ENCODE results near the gene SLC25A24. TPM values are rescaled to one million over a fixed set of nuclear protein-coding genes. Genes with fewer than 3 reads are reported as not detected.

The SLC25A24 gene
- total RNA-seq, 1 donor from 2014 or later, result 46.9 TPM

DNA sequence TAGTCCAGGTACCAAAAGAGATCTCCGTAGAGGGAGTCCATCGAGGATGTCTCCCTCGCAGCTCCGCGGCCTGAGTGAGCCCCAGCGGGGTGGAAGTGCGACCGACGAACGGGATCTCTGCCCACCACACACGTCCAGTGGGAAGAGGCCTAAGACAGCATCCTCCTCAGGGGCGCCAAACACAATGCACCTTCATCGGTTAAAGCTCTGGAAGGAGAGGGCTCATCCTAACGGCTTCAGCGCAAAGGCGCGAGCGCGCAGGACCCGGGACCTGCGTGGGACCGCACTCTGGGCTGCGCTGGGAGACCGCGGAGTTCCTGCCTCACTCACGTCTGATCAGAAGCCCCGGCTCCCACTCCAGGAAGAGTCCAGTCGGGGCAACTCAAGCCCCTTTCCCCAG, 7.6 kb downstream of the SLC25A24 start:
- DNase-seq (ENCODE audit: low spot score, unreplicated experiment), result no peak
- H3K27ac Mint-ChIP-seq, result no peak overlapping the region
- TF ChIP-seq, protein P1, sequence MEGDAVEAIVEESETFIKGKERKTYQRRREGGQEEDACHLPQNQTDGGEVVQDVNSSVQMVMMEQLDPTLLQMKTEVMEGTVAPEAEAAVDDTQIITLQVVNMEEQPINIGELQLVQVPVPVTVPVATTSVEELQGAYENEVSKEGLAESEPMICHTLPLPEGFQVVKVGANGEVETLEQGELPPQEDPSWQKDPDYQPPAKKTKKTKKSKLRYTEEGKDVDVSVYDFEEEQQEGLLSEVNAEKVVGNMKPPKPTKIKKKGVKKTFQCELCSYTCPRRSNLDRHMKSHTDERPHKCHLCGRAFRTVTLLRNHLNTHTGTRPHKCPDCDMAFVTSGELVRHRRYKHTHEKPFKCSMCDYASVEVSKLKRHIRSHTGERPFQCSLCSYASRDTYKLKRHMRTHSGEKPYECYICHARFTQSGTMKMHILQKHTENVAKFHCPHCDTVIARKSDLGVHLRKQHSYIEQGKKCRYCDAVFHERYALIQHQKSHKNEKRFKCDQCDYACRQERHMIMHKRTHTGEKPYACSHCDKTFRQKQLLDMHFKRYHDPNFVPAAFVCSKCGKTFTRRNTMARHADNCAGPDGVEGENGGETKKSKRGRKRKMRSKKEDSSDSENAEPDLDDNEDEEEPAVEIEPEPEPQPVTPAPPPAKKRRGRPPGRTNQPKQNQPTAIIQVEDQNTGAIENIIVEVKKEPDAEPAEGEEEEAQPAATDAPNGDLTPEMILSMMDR (IDR thresholded peaks at IDR 0.05; ENCODE audit: unreplicated experiment), result no peak
- H3K27me3 Mint-ChIP-seq, result no peaks in the 10 kb centered on the region
- peaks cover 75% of the 10 kb centered on the region for H3K36me3 Mint-ChIP-seq (ENCODE audit: insufficient read depth)
- H3K4me1 Mint-ChIP-seq (ENCODE audit: low read depth), result no peaks in the 10 kb centered on the region
- H3K9me3 Mint-ChIP-seq (ENCODE audit: low read depth), result peaks cover 26% of the 10 kb centered on the region
- H3K4me3 Mint-ChIP-seq (ENCODE audit: low read depth), result no peak overlapping the region

DNA sequence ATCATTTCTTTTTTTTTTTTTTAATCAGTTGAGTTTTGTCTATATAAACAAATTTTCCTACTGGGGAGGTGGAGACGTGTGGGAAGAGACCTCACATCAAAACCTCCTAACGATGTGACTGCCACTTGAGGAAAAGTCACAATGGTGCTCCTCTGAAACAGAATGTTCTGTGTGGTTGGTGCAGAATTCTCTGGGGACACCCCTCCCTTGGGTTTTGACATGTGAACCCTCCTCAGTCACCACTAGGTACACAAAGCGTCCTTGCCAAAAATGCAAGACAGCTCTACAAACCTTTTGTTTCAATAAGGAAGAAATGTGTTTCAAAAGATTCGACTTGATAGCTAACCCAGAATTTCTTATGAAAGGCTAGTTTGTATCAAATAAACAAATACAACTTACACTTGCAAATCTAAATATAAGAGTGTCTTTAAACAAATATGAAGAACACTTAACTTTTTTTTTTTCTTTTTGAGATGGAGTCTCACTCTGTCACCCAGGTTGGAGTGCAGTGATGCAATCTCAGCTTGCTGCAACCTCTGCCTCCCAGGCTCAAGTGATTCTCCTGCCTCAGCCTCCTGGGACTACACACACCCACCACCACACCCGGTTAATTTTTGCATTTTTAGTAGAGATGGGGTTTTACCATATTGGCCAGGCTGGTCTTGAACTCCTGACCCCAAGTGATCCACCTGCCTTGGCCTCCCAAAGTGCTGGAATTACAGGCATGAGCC, 9.3 kb downstream of the SLC25A24 start:
- peaks cover 72% of the 10 kb centered on the region for H3K36me3 Mint-ChIP-seq (ENCODE audit: insufficient read depth)
- no peaks in the 10 kb centered on the region for H3K4me1 Mint-ChIP-seq (ENCODE audit: low read depth)
- H3K27ac Mint-ChIP-seq, result no peak overlapping the region
- TF ChIP-seq, protein P1 (IDR thresholded peaks at IDR 0.05; ENCODE audit: unreplicated experiment), result no peak
- H3K9me3 Mint-ChIP-seq (ENCODE audit: low read depth), result peaks cover 26% of the 10 kb centered on the region
- no peaks in the 10 kb centered on the region for H3K27me3 Mint-ChIP-seq
- H3K4me3 Mint-ChIP-seq (ENCODE audit: low read depth), result no peak overlapping the region
- DNase-seq (ENCODE audit: low spot score, unreplicated experiment), result no peak

DNA sequence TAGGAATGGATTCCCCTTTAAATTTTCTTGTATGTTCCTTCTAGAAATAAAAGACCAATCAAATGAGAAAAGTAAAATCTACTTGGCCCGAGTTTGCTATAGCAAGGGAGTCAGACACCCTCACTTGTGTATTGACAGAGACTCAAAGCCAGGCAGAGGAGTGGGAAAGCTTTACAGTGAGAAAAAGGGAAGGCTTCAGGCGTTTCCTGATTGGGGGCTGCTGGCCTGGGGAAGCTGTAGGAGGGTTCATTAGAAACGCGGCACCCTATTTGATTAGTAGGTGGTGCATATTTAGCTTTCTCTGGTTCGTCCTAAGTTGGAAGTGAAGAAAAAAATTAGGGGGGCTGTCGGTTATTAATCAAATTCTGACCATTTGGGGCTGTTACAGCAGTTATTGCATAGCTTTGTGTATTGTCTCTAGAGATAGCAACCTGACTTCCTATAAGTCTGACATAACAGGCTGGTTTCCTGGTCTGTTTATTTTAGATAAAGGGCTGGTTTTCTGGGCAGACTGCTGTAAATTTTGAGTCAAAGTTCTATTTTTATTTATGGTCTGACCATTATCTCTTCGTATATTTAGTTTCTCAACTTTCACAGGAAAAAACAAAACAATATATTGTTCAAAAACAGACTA, 10.0 kb downstream of the SLC25A24 start:
- DNase-seq (ENCODE audit: low spot score, unreplicated experiment), result no peak
- Mint-ChIP-seq H3K27me3 (no peaks in the 10 kb centered on the region), H3K27ac (no peak overlapping the region), H3K36me3 (ENCODE audit: insufficient read depth) (peaks cover 73% of the 10 kb centered on the region), H3K4me3 (ENCODE audit: low read depth) (no peak overlapping the region), H3K9me3 (ENCODE audit: low read depth) (peaks cover 24% of the 10 kb centered on the region), H3K4me1 (ENCODE audit: low read depth) (no peaks in the 10 kb centered on the region)
- TF ChIP-seq, protein P1 (IDR thresholded peaks at IDR 0.05; ENCODE audit: unreplicated experiment), result no peak

DNA sequence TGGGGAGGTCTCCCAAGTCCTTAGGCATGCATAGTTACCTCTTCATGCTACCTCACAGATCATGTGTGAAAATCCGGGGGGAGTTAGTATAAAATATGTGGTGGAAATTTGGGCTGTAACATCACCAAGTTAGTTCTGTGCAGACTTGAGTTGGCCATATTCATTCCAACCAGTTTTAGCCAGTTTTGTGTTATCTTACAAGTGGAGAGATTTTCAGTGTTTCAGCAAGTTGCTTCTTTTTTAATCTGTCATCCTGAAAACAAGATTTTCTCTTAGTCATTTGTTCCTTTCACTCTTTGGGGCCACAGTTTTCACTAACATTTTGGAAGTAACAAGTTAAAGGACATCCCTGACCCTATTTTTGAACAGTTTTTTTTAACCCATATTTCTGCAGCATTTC, 11.3 kb downstream of the SLC25A24 start:
- DNase-seq (ENCODE audit: low spot score, unreplicated experiment), result no peak
- peaks cover 72% of the 10 kb centered on the region for H3K36me3 Mint-ChIP-seq (ENCODE audit: insufficient read depth)
- H3K4me1 Mint-ChIP-seq (ENCODE audit: low read depth), result no peaks in the 10 kb centered on the region
- TF ChIP-seq, protein P1 (IDR thresholded peaks at IDR 0.05; ENCODE audit: unreplicated experiment), result no peak
- H3K4me3 Mint-ChIP-seq (ENCODE audit: low read depth), result no peak overlapping the region
- H3K27me3 Mint-ChIP-seq, result no peaks in the 10 kb centered on the region
- peaks cover 21% of the 10 kb centered on the region for H3K9me3 Mint-ChIP-seq (ENCODE audit: low read depth)
- H3K27ac Mint-ChIP-seq, result no peak overlapping the region

DNA sequence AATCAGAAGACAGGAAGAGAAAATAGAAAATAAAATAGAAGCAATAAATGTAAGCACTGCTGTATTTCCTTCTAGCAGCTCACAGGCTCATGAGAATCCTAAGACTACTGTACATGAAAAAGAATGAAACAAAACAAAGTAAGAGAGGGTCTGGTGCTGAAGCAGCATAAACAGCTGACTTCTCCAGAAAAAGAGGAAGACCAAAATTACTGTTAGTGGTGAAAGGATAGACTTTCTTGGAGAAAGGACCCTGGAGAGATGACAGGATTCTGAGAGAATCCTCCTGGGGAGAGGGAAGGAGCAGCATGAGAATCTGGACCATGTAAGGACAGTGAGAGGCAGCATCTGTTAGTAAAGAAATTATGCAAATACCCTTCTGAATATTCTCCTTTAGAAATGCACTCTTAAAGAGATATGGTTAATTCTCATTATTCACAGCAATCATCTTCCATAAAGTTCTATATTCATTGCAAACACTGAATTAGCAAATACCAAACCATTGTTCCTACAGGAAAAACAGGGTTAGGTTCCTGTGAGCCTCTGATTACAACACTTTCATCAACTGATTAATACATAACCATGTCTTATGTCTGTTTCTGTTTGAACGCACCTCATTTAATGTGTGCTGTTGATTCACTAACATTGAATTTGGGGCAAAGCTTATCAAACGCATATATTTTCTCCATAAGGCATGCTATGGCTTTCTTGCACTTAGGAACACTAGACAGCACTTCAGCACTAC, 17.0 kb downstream of the SLC25A24 start:
- DNase-seq (ENCODE audit: low spot score, unreplicated experiment), result no peak
- Mint-ChIP-seq H3K4me1 (ENCODE audit: low read depth) (no peaks in the 10 kb centered on the region), H3K27me3 (no peaks in the 10 kb centered on the region), H3K9me3 (ENCODE audit: low read depth) (peaks cover 14% of the 10 kb centered on the region), H3K27ac (no peak overlapping the region), H3K36me3 (ENCODE audit: insufficient read depth) (peaks cover 64% of the 10 kb centered on the region), H3K4me3 (ENCODE audit: low read depth) (no peak overlapping the region)
- TF ChIP-seq, protein P1 (IDR thresholded peaks at IDR 0.05; ENCODE audit: unreplicated experiment), result no peak

Data from progenitor cell of endocrine pancreas (in vitro differentiated cells).